Activated T-helper 17 cell treated with anti-CD3 and anti-CD28 coated beads, Interleukin-2, amount 50 U/mL, for 72 hours (primary cell): ENCODE measurements around the gene PIEZO2. TPM values are rescaled to one million over a fixed set of nuclear protein-coding genes. Genes with fewer than 3 reads are reported as not detected.

Experiments used
- ATAC-seq: fragments of 150-1000 bp; cut with Tn5 transposase; replicated peaks from 2 replicates; pipeline ENCODE4 v1.10.0; 2021; ENCODE audit warnings: mild to moderate bottlenecking, moderate library complexity
- H3K27ac Mint-ChIP-seq: one replicate; pipeline ENCODE4 v1.8.0; 2022; ENCODE audit warnings: mixed read lengths
- H3K27me3 Mint-ChIP-seq: one replicate; pipeline ENCODE4 v1.8.0; 2022; ENCODE audit warnings: mixed read lengths
- H3K36me3 Mint-ChIP-seq: one replicate; pipeline ENCODE4 v1.8.0; 2022; ENCODE audit warnings: low read depth, mild to moderate bottlenecking, mixed read lengths
- H3K4me1 Mint-ChIP-seq: one replicate; pipeline ENCODE4 v1.8.0; 2022; ENCODE audit warnings: mixed read lengths
- H3K4me3 Mint-ChIP-seq: one replicate; pipeline ENCODE4 v1.8.0; 2022; ENCODE audit warnings: mild to moderate bottlenecking, mixed read lengths
- H3K9me3 Mint-ChIP-seq: one replicate; pipeline ENCODE4 v1.8.0; 2022; ENCODE audit warnings: mixed read lengths
- total RNA-seq, 2 donors: library from RNA; stranded (reverse); gene quantifications; one replicate each; pipeline ENCODE4 v1.2.3, GENCODE V29; 2022

PIEZO2 gene
- total RNA-seq, 2 donors from 2014 or later, result not detected

DNA sequence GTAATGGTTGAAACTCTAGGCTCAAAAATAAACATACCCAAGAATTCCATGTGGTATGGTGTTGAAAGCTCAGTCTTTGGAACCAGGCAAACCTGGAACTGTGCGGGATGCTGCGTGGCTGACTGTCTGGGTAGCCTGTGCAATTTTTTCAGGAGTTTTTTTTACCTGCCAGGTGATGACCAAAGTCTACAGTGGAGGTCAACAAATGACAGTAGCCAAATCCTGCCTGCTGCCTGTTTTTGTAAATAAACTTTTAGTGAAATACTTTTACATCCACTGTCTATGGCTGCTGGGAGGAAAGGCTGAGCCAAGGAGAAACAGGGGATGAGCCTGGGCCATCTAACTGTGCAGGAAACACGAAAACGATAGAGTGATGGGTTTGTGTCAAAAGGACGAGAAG, 240.6 kb downstream of the PIEZO2 start:
- no peak for ATAC-seq
- no peaks in the 10 kb centered on the region for H3K9me3 Mint-ChIP-seq
- no peaks in the 10 kb centered on the region for H3K36me3 Mint-ChIP-seq
- peaks cover 4% of the 10 kb centered on the region for H3K27me3 Mint-ChIP-seq
- no peak overlapping the region for H3K4me3 Mint-ChIP-seq
- H3K4me1 Mint-ChIP-seq, result no peaks in the 10 kb centered on the region
- H3K27ac Mint-ChIP-seq, result no peak overlapping the region

DNA sequence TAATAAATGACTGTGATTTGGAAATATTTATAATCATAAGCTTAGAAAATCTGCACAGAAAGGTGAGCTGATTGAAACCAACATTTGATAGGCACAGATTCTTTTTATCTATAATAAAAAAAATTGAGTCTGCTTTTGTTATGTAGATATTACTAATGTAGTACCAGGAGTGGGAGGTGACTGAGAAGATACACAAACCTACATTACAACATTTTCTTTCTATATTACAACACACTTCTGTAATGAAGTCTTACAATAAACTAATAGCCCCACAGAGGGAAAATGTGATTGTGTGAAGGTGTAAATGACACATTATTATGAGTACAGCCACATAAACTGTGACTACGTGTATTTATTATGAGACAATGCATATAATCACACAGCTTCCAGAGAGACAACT, 241.6 kb downstream of the PIEZO2 start:
- ATAC-seq, result no peak
- no peaks in the 10 kb centered on the region for H3K9me3 Mint-ChIP-seq
- peaks cover 4% of the 10 kb centered on the region for H3K27me3 Mint-ChIP-seq
- H3K4me1 Mint-ChIP-seq, result no peaks in the 10 kb centered on the region
- H3K36me3 Mint-ChIP-seq, result no peaks in the 10 kb centered on the region
- no peak overlapping the region for H3K4me3 Mint-ChIP-seq
- H3K27ac Mint-ChIP-seq, result no peak overlapping the region

DNA sequence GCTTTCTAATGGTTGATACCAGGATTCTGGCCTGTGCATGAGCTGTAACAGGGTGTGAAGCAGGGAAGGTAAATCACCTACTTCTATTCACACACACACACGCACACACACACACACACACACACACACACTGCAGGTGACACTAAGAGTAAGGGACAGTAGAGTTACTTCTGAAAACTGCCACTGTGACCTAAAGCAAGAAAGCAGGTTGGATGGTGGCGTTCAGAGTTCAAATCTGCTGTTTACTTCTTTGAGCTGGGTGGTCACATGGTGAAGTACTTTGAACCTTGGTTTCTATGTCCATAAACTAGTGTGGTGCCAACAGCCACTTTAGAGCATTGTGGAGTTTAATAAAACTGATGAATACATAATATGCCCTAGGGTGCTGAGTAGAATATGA, 248.0 kb downstream of the PIEZO2 start:
- H3K27me3 Mint-ChIP-seq, result peaks cover 4% of the 10 kb centered on the region
- H3K9me3 Mint-ChIP-seq, result no peaks in the 10 kb centered on the region
- no peak overlapping the region for H3K4me3 Mint-ChIP-seq
- no peaks in the 10 kb centered on the region for H3K4me1 Mint-ChIP-seq
- no peak overlapping the region for H3K27ac Mint-ChIP-seq
- no peak for ATAC-seq
- H3K36me3 Mint-ChIP-seq, result no peaks in the 10 kb centered on the region

DNA sequence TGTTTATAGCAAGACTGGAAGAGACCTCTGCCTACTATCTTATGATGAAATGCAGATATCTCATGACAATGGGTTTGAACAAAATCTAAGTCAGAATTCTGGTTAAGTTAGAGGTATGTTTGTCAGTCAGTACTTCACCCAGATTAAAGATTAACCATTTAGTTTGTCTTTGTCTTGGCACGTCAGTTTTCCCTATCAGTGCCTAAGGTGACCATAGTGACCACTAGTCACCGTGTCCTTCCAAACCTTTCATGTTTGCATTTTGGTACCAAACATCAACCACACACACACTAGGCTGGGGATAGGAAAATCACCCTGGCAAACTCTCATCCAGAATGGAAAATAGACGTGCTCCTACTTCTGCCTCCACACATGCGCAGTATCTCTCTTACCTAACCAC, 248.9 kb downstream of the PIEZO2 start:
- no peak for ATAC-seq
- no peaks in the 10 kb centered on the region for H3K36me3 Mint-ChIP-seq
- H3K9me3 Mint-ChIP-seq, result no peaks in the 10 kb centered on the region
- H3K27me3 Mint-ChIP-seq, result no peaks in the 10 kb centered on the region
- H3K4me1 Mint-ChIP-seq, result no peaks in the 10 kb centered on the region
- no peak overlapping the region for H3K4me3 Mint-ChIP-seq
- no peak overlapping the region for H3K27ac Mint-ChIP-seq

DNA sequence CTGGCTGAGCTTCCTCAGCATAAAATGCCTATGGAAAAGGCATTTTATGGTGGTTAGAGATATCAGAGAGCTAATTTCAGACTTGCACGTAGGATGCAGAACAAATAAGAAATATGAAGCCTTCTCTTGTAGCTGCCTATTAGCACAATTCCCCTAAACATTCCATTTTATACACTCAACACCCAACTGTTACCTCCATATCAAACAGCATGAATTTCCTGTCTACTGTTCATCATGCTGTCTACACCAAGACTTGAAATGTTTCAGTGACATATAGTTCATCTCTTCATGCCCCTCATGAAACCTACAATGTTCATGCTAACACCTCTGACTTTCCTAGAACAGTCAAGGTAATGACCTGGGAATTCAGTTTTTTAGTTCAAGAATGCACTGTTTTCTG, 249.9 kb downstream of the PIEZO2 start:
- no peak overlapping the region for H3K27ac Mint-ChIP-seq
- H3K4me3 Mint-ChIP-seq, result no peak overlapping the region
- no peaks in the 10 kb centered on the region for H3K36me3 Mint-ChIP-seq
- no peaks in the 10 kb centered on the region for H3K27me3 Mint-ChIP-seq
- ATAC-seq, result no peak
- H3K4me1 Mint-ChIP-seq, result no peaks in the 10 kb centered on the region
- H3K9me3 Mint-ChIP-seq, result no peaks in the 10 kb centered on the region

DNA sequence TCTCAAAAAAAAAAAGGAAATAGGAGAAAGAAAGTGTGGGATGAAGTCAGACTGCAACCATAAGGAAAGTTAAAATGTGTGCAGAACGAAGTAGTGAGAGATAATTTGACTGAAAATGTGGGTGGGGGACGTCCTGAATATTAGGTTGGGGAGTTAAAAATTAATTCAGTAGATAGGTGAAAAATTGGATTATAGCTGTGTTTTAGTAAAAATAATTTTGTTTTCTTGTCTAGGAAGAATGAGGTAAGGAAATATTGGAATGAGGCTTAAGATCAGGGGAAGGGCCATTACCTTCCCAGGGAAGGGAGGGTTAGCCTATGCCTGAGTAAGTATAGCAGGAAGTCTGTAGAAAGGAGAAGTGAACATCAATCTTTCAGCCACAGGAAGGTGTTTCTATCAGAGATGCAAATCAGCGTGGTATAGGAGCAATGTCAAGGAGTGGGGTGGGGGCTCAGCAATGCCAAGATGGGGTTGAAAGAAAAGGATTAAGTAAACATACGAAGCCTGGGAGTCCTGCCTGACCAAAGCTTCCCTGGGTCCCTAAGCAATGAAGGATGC, 250.9 kb downstream of the PIEZO2 start:
- no peaks in the 10 kb centered on the region for H3K4me1 Mint-ChIP-seq
- no peak for ATAC-seq
- H3K9me3 Mint-ChIP-seq, result no peaks in the 10 kb centered on the region
- no peaks in the 10 kb centered on the region for H3K36me3 Mint-ChIP-seq
- H3K27me3 Mint-ChIP-seq, result peaks cover under 1% of the 10 kb centered on the region
- no peak overlapping the region for H3K27ac Mint-ChIP-seq
- no peak overlapping the region for H3K4me3 Mint-ChIP-seq

DNA sequence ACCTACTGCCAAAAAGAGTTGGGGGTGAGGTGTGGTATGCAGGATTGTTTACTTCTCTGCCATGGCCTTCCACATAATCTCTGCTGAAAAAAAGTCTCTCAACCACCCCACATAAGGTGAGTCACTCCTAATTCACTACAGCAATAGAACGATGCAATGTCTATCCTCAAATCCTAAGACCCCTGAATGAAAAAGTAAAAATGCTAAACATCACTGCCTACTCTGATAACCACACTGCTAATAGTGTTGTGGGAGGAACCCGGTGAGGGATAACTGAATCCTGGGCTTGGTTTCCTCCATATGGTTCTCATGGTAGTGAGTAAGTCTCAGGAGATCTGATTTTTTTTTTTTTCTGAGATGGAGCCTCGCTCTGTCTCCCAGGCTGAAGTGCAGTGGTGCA, 252.5 kb downstream of the PIEZO2 start:
- no peaks in the 10 kb centered on the region for H3K36me3 Mint-ChIP-seq
- H3K9me3 Mint-ChIP-seq, result no peaks in the 10 kb centered on the region
- H3K27me3 Mint-ChIP-seq, result peaks cover 9% of the 10 kb centered on the region
- no peak for ATAC-seq
- no peak overlapping the region for H3K27ac Mint-ChIP-seq
- no peaks in the 10 kb centered on the region for H3K4me1 Mint-ChIP-seq
- H3K4me3 Mint-ChIP-seq, result no peak overlapping the region

DNA sequence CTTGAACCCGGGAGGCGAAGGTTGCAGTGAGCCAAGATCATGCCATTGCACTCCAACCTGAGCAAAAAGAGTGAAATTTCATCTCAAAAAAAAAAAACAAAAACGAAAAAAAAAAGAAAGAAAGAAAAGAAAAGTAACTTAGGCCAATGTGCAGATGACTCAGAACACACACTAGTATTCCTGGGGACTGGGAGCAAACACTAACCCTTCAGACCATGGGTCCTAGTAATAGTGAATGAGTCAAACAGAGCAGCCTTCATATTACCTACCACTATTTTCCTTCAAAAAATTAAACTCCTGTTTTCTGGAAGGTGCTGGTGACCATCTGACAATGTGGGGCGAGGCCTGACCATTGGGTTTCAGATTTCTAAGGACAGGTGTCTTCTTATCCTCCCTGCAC, 253.4 kb downstream of the PIEZO2 start:
- no peaks in the 10 kb centered on the region for H3K4me1 Mint-ChIP-seq
- no peak overlapping the region for H3K4me3 Mint-ChIP-seq
- no peak for ATAC-seq
- no peaks in the 10 kb centered on the region for H3K36me3 Mint-ChIP-seq
- no peaks in the 10 kb centered on the region for H3K9me3 Mint-ChIP-seq
- no peak overlapping the region for H3K27ac Mint-ChIP-seq
- H3K27me3 Mint-ChIP-seq, result peaks cover 9% of the 10 kb centered on the region

DNA sequence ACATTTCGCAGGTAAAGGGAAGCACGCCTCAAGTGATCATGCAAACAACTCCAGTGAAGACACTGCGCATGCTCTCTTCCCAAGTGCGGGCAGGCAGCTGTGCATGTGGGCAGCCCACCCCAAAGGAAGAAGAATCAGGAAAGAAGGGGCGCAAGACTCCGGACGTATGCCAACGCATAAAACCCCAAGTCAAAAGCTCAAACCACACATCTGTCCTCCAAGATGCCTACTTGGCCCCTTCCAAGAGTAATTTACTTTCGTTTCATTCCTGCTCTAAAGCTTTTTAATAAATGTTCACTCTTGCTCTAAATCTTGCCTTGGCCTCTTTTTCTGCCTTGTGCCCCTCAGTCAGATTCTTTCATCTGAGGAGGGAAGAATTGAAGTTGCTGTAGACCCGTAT, 254.9 kb downstream of the PIEZO2 start:
- H3K27me3 Mint-ChIP-seq, result peaks cover 12% of the 10 kb centered on the region
- H3K27ac Mint-ChIP-seq, result no peak overlapping the region
- H3K36me3 Mint-ChIP-seq, result no peaks in the 10 kb centered on the region
- no peak overlapping the region for H3K4me3 Mint-ChIP-seq
- H3K9me3 Mint-ChIP-seq, result no peaks in the 10 kb centered on the region
- H3K4me1 Mint-ChIP-seq, result no peaks in the 10 kb centered on the region
- ATAC-seq, result no peak

DNA sequence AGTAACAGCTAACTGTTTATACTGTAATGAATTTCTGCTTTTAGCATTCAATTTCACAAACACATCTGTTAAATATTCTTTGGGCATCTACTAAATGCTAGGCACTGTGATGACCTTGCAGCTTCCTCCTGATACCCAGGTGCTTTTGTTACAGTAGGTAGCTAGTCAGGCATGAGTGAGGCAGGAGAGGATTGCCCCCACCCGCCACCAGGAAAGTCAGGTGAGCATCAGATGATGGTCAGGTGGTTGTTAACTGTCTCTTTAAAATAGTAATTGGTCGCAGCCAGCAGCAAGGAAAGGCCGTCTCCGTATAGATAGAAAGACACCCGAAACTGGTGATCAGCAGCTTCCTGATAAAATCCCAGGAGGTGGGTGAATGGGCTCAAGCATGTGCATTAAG, 255.6 kb downstream of the PIEZO2 start:
- H3K4me1 Mint-ChIP-seq, result no peaks in the 10 kb centered on the region
- no peaks in the 10 kb centered on the region for H3K9me3 Mint-ChIP-seq
- peaks cover 14% of the 10 kb centered on the region for H3K27me3 Mint-ChIP-seq
- ATAC-seq, result no peak
- H3K4me3 Mint-ChIP-seq, result no peak overlapping the region
- no peaks in the 10 kb centered on the region for H3K36me3 Mint-ChIP-seq
- no peak overlapping the region for H3K27ac Mint-ChIP-seq

DNA sequence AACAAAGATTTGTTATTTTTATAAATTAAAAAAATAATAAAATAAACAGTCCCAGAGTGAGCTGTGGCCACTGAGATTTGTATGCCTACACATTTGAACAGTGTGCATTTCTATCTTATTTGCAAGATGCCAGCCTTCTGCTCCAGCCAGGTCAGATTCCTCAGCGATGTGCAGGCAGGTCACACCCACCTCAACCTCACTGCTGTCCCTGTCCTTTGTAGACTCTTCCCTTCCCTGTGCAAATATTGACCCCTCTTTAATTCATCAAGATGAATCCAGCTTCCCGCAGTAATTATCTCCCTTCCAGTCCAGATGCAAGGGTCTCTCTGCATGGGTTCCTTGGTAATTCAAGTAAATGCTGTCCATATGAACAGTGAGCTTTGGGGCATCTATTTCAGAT, 256.2 kb downstream of the PIEZO2 start:
- Mint-ChIP-seq H3K27me3 (peaks cover 15% of the 10 kb centered on the region), H3K27ac (no peak overlapping the region), H3K36me3 (no peaks in the 10 kb centered on the region), H3K4me1 (no peaks in the 10 kb centered on the region), H3K9me3 (no peaks in the 10 kb centered on the region), H3K4me3 (no peak overlapping the region)
- no peak for ATAC-seq

DNA sequence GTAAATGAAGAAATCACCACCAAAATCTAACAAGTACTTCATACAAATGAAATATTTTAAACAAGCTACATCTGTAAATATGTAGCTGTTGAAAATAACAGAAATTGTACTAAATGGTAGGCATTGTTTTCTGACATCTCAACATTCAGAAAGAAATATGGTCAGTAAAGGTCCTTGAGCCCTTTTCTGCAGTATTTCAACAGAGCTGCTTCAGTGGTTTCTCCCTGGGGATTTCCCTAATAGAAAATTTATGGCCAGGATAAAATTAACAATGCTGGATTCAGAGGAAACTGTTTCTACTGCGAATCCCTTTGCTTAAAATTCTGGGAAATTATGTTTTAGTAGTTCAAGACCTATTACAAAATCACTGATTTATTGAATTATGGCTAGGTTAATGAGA, 256.6 kb downstream of the PIEZO2 start:
- Mint-ChIP-seq H3K4me1 (no peaks in the 10 kb centered on the region), H3K9me3 (no peaks in the 10 kb centered on the region), H3K27me3 (peaks cover 15% of the 10 kb centered on the region), H3K36me3 (no peaks in the 10 kb centered on the region), H3K27ac (no peak overlapping the region), H3K4me3 (no peak overlapping the region)
- no peak for ATAC-seq

DNA sequence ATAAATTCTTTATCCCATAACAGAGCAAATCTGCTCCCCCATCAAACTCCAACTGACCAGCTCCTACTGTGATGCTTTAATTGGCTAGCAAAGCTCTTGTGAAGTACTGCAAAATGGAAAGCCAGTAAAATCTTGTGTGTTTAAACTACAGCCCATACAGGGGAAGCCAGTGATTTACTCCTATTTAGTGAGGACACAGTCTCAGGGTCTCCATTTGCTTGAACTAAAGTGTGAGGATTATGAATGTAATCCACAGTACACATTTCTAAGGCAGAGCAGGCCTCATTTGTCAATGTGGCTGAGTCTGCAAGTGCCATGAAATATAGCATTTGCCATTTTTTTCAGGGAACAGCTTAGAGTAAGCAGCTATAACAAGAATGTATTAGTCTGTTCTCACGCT, 259.3 kb downstream of the PIEZO2 start:
- Mint-ChIP-seq H3K9me3 (no peaks in the 10 kb centered on the region), H3K36me3 (no peaks in the 10 kb centered on the region), H3K27me3 (peaks cover 15% of the 10 kb centered on the region), H3K4me1 (no peaks in the 10 kb centered on the region), H3K4me3 (no peak overlapping the region), H3K27ac (no peak overlapping the region)
- ATAC-seq, result no peak

DNA sequence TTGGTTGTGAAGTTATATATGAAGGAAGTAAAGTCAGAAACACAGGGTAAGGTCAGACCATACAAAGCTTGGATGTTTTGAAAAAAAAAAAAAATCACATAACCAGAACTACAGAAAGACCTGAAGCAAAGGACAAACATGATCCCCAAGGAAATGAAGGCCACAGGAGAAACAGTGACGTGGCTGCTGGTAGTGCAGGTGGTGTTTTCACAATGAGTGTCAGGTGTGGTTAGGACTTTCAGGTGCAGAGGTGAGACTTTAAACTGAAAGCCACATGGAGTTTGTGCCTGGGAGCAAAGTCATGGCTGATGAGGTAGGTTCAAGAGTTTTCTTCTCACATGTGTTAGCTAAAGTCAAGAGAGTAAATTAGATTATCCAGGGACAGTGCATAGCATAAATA, 270.7 kb downstream of the PIEZO2 start:
- ATAC-seq, result peak; percentile 24

DNA sequence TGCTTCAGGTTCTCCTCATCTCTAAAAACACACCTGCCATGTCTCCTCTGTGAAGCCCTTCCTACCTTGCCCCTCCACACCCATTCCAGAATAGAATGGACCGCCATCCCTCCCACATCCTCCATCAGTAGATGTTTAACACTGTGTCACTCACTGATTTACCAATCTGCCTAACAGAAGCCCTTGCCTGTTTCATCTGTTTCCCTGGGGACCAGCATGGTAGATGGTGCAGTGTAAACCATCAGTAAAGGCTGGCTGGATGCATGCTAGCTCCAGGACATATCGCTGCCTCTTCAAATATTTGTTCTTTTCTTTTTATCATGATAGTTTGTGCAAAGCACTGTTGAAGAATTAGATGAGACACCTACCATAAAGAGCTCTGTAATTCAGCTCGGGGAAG, 271.4 kb downstream of the PIEZO2 start:
- ATAC-seq, result no peak
- Mint-ChIP-seq H3K27ac (no peak overlapping the region), H3K4me3 (no peak overlapping the region), H3K27me3 (peaks cover 16% of the 10 kb centered on the region), H3K9me3 (no peaks in the 10 kb centered on the region), H3K36me3 (no peaks in the 10 kb centered on the region), H3K4me1 (no peaks in the 10 kb centered on the region)

More for the DNA sequence above, 270.7 kb downstream of the PIEZO2 start:
- H3K4me1 Mint-ChIP-seq, result no peaks in the 10 kb centered on the region
- no peak overlapping the region for H3K4me3 Mint-ChIP-seq
- H3K27ac Mint-ChIP-seq, result no peak overlapping the region
- H3K36me3 Mint-ChIP-seq, result no peaks in the 10 kb centered on the region
- peaks cover 16% of the 10 kb centered on the region for H3K27me3 Mint-ChIP-seq
- H3K9me3 Mint-ChIP-seq, result no peaks in the 10 kb centered on the region

DNA sequence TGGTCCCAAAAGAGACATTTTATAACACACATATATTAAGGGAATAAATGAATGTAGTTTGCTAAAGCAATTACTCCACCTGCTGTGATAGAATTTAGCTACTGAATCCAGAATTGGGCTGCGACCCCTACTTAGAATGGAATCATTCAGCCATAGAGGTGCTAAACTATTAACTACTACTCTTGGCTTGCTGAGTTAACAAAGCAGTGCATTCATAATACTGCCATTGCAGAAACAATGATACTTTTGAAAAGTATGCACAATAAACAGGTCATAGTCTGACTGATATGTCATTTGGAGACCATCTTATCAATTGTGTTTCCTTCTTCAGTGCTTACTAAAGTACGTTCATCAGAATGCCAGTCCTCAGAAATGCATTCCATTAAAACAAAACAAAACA, 273.6 kb downstream of the PIEZO2 start:
- Mint-ChIP-seq H3K27me3 (peaks cover 26% of the 10 kb centered on the region), H3K4me1 (no peaks in the 10 kb centered on the region), H3K27ac (no peak overlapping the region), H3K36me3 (no peaks in the 10 kb centered on the region), H3K9me3 (no peaks in the 10 kb centered on the region), H3K4me3 (no peak overlapping the region)
- no peak for ATAC-seq
